ENCODE data around the gene CST9L. TPM values are rescaled to one million over a fixed set of nuclear protein-coding genes. Genes with fewer than 3 reads are reported as not detected.

The CST9L gene
- total and polyA plus RNA-seq, 2 of the 13 experiments (the other 11 are each of a cell fraction or from before 2014, with no cell fraction given): 0.15 TPM; not detected in 1

GRCh38 chr20:23566199-23566932 lies 1.9 kb downstream of the CST9L start (continued):
- TF ChIP-seq PHF8 (CRISPR knock-in tag; IDR thresholded peaks at IDR 0.05) (no peak), ZKSCAN1 (IDR thresholded peaks at IDR 0.05; ENCODE audit: low read length) (no peak), MIER3 (CRISPR knock-in tag; IDR thresholded peaks at IDR 0.05; ENCODE audit: borderline replicate concordance) (no peak), SKIL (CRISPR knock-in tag; IDR thresholded peaks at IDR 0.05; ENCODE audit: borderline replicate concordance) (no peak), PCBP1 (IDR thresholded peaks at IDR 0.05; ENCODE audit: borderline replicate concordance, low read depth, low read length) (no peak)

- H3K9me3 ChIP-seq (ENCODE audit: low read length): peaks cover 20% of the 10 kb centered on the region
- POLR2A ChIA-PET: no interaction called here
- H3K79me2 ChIP-seq (ENCODE audit: insufficient read depth, low read length): no peaks in the 10 kb centered on the region
- peaks cover 0 to 7% of the 10 kb centered on the region in 2 experiments; a peak in 1 of 5 replicates for H3K27me3 ChIP-seq (ENCODE audit: control insufficient read depth in 1 of 2, insufficient read depth in 2 of 2, low read length in 2 of 2)
- no peak overlapping the region for H3K27ac ChIP-seq (ENCODE audit: extremely low read length, insufficient read depth, low read length)
- no peak overlapping the region for H2AFZ ChIP-seq (ENCODE audit: low read length)
- CTCF ChIA-PET (ENCODE audit: low intra/inter-chr PET ratio, low total read pairs): no interaction called here
- H3K4me2 ChIP-seq (ENCODE audit: low read depth, low read length): no peak overlapping the region
- in situ Hi-C loops (cut with HindIII; ENCODE audit: extremely low pct_ligation_motif_present, low pct_unique_long_range_greater_than_20kb) (no loop called here), intact Hi-C loops (cut with micrococcal nuclease; ENCODE audit: unreplicated experiment) (no loop called here)
- peaks cover 7% of the 10 kb centered on the region; the same call in 1 of the 2 replicates for H3K4me1 ChIP-seq (ENCODE audit: insufficient read depth, low read length)
- DNase-seq (ENCODE audit: low spot score): no peak
- BruUV-seq (replicated peaks): no TSS peak
- ATAC-seq: peak; percentile 13; the same call in 2 of the 3 replicates
- no peak overlapping the region for H3K9ac ChIP-seq (ENCODE audit: insufficient read depth, low read depth, low read length)
- FAIRE-seq: no peak
- no peak for TF ChIP-seq ZSCAN30 (CRISPR knock-in tag; IDR thresholded peaks at IDR 0.05)
- no peak for TF ChIP-seq TAF15 (IDR thresholded peaks at IDR 0.05; ENCODE audit: low read depth, low read length, poor library complexity, severe bottlenecking)
- no peak for TF ChIP-seq IRX3 (CRISPR knock-in tag; IDR thresholded peaks at IDR 0.05; ENCODE audit: borderline replicate concordance, low read depth)
- no peak for TF ChIP-seq ZNF790 (CRISPR knock-in tag; IDR thresholded peaks at IDR 0.05; ENCODE audit: borderline replicate concordance)
- H3K4me3 ChIP-seq (replicated peaks in 1 of 3; ENCODE audit: insufficient read depth in 1 of 3, low read depth in 2 of 3, low read length in 3 of 3): no peak overlapping the region
- WGBS (ENCODE audit: low lambda C conversion rate): 84% methylated on average over 2 of the region's 2 CpGs
- H4K20me1 ChIP-seq (ENCODE audit: insufficient read depth, low read length): no peaks in the 10 kb centered on the region
- no peaks in the 10 kb centered on the region for H3K36me3 ChIP-seq (replicated peaks in 1 of 2; ENCODE audit: control insufficient read depth in 1 of 2, insufficient read depth in 2 of 2, low read length in 2 of 2)
Observed at GRCh38 chr20:23565503-23566045, 2.7 kb downstream of the CST9L start.
